ENCODE data around the gene GSN. TPM values are rescaled to one million over a fixed set of nuclear protein-coding genes. Genes with fewer than 3 reads are reported as not detected.

GSN gene
- total and polyA plus RNA-seq, 9 of the 15 experiments (the other 6 are each of a cell fraction or from before 2014, with no cell fraction given): 0.39 to 16.6 (median 8.2) TPM

DNA sequence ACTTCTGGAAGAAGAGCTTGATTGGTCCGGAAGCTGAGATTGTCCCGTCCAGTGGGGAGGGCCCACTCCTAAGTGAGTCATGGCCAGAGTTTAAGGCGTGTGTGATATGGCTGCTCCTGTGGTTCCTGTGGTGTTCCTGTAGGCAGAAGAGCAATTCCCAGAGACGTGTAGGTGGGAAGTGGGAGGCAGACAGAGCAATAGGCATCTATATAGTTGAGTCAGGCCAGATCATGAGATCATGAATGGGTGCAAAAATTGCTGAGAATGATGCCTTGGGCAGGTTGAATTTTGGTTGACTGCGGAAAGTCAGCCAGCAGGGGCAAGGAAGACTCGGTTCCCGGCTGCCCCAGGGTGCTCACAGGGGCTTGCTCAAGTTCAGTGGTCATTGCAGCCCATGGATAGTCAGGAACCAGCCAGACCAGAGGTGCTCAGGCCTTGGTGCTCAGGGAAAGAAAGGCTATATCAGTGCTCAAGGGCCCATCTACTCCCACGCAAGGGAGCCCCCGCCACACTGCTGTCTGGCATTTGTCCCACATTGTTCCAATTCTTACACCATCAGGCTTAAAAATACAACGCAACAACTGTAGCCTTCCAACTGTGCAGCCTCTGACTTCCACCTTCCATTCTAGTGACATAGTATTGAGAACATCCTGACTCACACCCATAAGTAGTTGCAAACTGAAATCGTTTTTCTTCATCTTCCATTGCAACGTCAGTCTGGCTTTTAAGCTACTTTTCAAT, 21.0 kb upstream of the GSN start (continued):
- TF ChIP-seq, protein P1, sequence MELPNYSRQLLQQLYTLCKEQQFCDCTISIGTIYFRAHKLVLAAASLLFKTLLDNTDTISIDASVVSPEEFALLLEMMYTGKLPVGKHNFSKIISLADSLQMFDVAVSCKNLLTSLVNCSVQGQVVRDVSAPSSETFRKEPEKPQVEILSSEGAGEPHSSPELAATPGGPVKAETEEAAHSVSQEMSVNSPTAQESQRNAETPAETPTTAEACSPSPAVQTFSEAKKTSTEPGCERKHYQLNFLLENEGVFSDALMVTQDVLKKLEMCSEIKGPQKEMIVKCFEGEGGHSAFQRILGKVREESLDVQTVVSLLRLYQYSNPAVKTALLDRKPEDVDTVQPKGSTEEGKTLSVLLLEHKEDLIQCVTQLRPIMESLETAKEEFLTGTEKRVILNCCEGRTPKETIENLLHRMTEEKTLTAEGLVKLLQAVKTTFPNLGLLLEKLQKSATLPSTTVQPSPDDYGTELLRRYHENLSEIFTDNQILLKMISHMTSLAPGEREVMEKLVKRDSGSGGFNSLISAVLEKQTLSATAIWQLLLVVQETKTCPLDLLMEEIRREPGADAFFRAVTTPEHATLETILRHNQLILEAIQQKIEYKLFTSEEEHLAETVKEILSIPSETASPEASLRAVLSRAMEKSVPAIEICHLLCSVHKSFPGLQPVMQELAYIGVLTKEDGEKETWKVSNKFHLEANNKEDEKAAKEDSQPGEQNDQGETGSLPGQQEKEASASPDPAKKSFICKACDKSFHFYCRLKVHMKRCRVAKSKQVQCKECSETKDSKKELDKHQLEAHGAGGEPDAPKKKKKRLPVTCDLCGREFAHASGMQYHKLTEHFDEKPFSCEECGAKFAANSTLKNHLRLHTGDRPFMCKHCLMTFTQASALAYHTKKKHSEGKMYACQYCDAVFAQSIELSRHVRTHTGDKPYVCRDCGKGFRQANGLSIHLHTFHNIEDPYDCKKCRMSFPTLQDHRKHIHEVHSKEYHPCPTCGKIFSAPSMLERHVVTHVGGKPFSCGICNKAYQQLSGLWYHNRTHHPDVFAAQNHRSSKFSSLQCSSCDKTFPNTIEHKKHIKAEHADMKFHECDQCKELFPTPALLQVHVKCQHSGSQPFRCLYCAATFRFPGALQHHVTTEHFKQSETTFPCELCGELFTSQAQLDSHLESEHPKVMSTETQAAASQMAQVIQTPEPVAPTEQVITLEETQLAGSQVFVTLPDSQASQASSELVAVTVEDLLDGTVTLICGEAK (IDR thresholded peaks at IDR 0.05): no peak
- TF ChIP-seq, protein P1 (CRISPR knock-in tag; IDR thresholded peaks at IDR 0.05): no peak
- TF ChIP-seq KDM1A (IDR thresholded peaks at IDR 0.05): 0 out of 4 replicates have a peak, but pooled peaks of 1 of the 2 experiments have one; percentile 12
- no peak for TF ChIP-seq TRIM28 (IDR thresholded peaks at IDR 0.05)
- TF ChIP-seq CBX8 (IDR thresholded peaks at IDR 0.05; ENCODE audit: borderline replicate concordance, extremely low read depth, low read depth, low read length, poor library complexity, severe bottlenecking): no peak
- no peak for TF ChIP-seq FOXM1 (IDR thresholded peaks at IDR 0.05; ENCODE audit: low read depth)
- TF ChIP-seq FOXM1 (CRISPR knock-in tag; IDR thresholded peaks at IDR 0.05; ENCODE audit: low read depth): no peak
- TF ChIP-seq ATF3 (IDR thresholded peaks at IDR 0.05): peak; percentile 36; the same call in 1 of the 2 replicates
- no peak for TF ChIP-seq ATF3 (CRISPR knock-in tag; conservative IDR thresholded peaks at IDR 0.05)
- no peak for TF ChIP-seq MEIS2 (IDR thresholded peaks at IDR 0.05; ENCODE audit: partially characterized antibody)
- no peak for TF ChIP-seq POLR2B (IDR thresholded peaks at IDR 0.05; ENCODE audit: low read depth, partially characterized antibody)
- no peak for TF ChIP-seq ELF1 (tag; IDR thresholded peaks at IDR 0.05)
- TF ChIP-seq RBFOX2 (IDR thresholded peaks at IDR 0.05; ENCODE audit: low read depth, low read length): no peak
- no peak for TF ChIP-seq ZNF217 (CRISPR knock-in tag; IDR thresholded peaks at IDR 0.05)
- no peak for TF ChIP-seq PHB (CRISPR knock-in tag; IDR thresholded peaks at IDR 0.05)
- no peak for TF ChIP-seq ESRRA (IDR thresholded peaks at IDR 0.05; ENCODE audit: borderline replicate concordance, low read depth)
- TF ChIP-seq ELF4 (CRISPR knock-in tag; IDR thresholded peaks at IDR 0.05): no peak
- peak; percentile 54; the same call in 1 of the 2 replicates for TF ChIP-seq JUND (IDR thresholded peaks at IDR 0.05; ENCODE audit: borderline replicate concordance, low read depth, low read length)
- TF ChIP-seq JUND (tag; IDR thresholded peaks at IDR 0.05; ENCODE audit: borderline replicate concordance, low read depth, low read length): no peak; the same call in 2 of the 3 replicates
- TF ChIP-seq KLF16 (IDR thresholded peaks at IDR 0.05): no peak
- TF ChIP-seq EGR1 (conservative IDR thresholded peaks at IDR 0.05): peak; percentile 71

All from K562 (cell line).